Posterior cingulate gyrus (tissue), 11 donors: ENCODE results near the gene IL11.
A peak's percentile ranks its signal among the peaks of the same experiment; 100 is the strongest.

Source experiments
- DNase-seq, 10 donors: peaks; one replicate each; pipeline versions ENCODE4 v3.0.0 to v3.0.0-alpha.2; 2020 to 2021; ENCODE audit warnings: mixed read lengths in 3 of 10
- intact Hi-C: fragments of 100-400 bp; cut with DNase I; formaldehyde crosslinking; loops from one replicate; pipeline ENCODE4 v1.15.1; 2023

The IL11 gene

DNA sequence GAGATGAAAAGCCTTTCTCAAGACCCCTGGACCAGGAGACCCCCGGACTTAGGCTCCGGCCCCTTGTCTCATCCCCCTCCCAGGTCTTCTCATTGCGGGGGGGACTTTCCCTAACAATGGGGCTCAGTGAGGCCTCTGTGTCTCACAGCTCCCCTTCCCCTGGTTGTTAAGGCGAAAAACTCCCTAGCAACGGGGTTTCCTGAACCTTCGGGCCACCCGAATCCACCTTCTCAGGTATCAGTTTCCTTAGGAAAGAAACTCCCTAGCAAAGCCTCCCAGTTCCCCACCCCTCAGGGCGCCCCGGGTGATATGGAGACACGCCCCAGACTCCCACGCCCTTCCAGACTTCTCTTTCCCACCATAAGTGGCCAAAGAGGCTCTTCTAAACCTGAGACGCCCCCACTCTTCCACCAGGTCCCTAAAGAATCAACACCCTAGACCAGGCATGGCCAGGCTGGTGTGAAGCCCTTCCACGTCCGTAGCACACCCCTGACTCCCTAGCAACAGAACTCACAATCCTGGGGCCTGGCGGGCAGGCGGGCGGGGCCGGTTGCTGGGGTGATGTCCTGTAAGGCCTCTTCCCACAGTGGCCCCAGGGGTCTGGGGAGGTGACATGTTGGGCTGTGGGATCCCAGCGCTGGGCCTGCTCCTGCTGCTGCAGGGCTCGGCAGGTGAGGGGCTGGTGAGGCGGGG is 6.1 kb upstream of the IL11 start, which contains the start of gene TMEM190:
TSS of gene TMEM190 (plus strand) at position 586 of the 693 bp plus-strand sequence. CDS start at position 614, 28 bp downstream.
- DNase-seq = peak in 1 of 10 donors; percentile 77
- intact Hi-C loops = no loop called here

GRCh38 chr19:55373993-55374757 is 3.9 kb upstream of the IL11 start:
- no peak for DNase-seq
- intact Hi-C loops = no loop called here

- intact Hi-C loops = no loop called here
- no peak for DNase-seq
These were observed 3.2 kb upstream of the IL11 start for GRCh38 chr19:55373306-55373992.

DNA sequence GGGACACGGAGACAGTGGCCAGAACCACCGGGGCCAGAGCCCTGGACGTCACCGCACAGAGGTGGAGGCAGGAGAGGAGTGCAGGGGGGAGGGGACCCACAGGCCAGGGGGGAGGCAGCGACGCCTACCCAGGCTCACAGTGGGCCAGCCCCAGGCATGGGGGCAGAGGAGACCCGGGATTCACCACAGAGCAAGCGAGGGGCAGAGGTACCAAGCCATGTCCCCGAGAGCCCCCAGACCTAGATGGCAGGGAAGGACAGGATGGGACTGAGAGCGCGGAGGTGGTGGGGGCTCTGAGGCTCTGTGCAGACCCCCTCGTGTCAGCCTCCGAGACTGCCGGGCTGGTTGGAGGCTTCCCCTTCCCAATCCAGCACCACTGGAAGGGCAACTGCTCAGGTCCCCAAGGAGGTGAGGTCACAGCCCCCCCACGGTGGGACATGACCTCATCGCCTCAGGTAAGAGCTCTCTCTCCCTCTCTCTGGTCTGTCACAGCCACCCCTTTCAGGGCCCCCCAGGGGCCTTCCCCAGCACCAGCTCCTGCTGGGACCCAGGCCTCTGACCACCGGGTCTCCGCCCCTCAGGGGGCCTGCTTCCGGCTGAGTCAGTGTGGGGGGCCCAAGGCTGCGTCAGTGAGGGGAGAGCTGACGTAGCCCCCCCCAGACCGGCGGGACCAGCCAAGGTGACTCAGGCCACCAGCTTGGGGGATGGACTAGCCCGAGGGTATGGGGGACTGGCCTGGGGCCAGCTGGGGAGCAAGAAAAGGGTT is 2.2 kb upstream of the IL11 start:
- intact Hi-C loops = no loop called here
- DNase-seq = no peak

DNA sequence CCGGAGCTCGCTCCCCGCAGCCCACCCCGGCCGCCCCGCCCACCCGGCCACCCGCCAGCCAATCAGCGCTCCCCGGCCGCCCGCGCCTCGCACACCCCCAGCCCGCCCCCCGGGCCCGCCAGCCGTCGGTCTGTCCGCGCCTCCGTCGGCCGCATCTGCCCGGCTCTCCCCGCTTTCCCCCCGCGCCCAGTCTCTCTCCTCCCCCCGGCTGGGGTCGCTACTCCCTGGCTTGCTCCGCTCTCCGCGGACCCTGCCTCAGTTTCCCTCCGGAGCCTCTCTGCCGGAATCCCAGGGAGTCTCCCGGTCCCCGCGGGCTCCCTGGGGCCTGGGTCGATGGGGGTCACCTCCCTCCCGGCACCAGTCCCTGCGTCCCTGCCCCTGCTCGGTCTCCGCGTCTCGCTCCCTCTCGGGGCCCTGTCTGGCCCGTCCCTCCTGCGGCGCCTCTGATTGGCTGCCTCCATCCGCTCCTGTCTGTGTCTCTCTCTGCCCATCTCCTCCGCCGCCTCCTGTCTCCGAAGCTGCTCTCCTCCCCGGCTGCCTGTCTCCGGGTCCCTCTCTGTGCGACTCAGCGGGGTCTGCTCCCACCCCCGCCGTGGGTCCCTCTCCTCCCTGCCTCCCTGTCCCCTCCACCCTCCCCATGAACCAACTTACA is 484 bp downstream of the IL11 start:
- intact Hi-C loops = no loop called here
- DNase-seq = peak in 1 of 10 donors; percentile 71

- intact Hi-C loops = no loop called here
- DNase-seq = no peak
These were observed 1.3 kb downstream of the IL11 start for GRCh38 chr19:55368701-55369563.

GRCh38 chr19:55368106-55368505 is 2.2 kb downstream of the IL11 start:
- intact Hi-C loops = no loop called here
- no peak for DNase-seq

DNA sequence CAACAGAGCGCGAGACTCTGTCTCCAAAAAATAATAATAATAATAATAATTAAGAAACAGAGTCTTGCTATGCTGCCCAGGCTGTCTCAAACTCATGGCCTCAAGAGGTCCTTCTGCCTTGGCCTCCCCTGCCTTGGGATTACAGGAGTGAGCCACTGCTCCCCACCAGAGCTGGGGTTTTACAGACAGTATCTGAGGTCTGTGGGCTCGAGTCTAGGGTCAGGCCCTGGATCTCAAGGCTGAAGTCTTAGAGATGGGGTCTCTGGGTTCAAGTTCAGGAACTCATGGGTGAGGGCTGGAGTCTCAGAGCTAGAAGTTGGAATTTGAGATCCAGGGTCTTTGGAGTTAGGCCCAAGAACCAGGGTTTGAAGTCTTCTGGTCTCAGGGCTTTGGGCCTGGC is 3.5 kb downstream of the IL11 start:
- intact Hi-C loops = no loop called here
- no peak for DNase-seq

DNA sequence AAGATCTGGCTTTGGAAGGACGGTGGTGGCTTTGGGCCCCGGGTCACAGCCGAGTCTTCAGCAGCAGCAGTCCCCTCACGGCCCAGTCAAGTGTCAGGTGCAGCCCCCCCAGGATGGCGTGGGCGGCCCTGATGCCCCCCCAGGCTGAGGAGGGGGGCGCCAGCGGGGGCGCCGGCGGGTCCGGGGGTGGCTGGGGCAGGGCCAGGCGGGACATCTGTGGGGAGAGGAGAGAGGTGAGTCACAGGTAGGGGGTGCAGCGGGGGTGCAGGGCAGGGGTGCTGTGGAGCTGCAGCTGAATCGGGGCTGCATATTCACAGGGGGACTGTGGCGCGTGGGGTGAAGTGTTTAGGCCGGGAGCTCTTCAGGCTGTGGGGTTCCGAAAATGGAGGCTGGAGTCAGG is 4.3 kb downstream of the IL11 start:
- no peak for DNase-seq
- intact Hi-C loops = no loop called here

DNA sequence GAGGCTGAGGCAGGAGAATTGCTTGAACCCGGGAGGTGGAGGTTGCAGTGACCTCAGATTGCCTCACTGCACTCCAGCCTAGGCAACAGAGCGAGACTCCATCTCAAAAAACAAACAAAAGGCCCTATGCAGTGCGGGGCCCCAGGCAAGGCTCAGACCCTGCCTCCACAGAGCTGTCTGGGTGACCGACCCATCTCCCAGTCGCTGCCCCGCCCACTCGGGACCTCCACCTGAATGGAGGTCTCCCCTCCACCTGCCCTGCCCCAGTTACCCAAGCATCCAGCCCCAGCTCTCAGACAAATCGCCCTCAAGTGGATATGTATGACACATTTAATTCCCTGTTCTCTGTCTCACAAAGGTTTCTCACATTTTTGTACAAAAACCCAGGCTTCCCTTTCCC is 5.0 kb downstream of the IL11 start:
- intact Hi-C loops = no loop called here
- DNase-seq = no peak

DNA sequence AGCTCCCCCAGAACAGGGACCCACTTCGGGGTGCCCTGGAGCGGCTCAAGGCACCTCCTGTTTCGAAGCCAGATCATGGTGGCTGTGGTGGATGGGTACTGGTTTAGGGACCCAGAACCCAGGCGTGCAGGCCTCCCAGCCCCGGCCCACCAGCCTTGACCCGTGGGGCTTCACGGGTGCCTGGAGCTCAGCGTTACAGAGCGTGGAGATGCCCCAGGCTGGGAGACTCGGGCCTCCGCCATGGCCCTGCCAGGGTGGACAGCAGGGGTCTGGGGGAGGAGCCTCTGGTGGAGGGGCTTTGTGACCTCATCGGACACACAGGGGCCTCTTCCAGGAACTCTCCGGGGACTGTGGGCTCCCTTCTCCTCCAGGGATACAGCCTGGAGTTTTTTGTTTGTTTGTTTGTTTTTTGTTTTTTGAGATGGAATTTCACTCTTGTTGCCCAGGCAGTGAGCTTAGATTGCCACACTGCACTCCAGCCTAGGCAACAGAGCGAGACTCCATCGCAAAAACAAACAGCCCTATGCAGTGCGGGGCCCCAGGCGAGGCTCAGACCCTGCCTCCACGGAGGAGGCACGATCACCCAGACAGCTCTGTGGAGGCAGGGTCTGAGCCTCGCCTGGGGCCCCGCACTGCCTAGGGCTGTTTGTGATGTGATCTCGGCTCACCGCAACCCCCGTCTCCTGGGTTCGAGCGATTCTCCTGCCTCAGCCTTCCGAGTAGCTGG is 7.1 kb downstream of the IL11 start, which contains the start of gene GARIN5B:
TSS of gene GARIN5B (minus strand) at position 271 of the 727 bp plus-strand sequence. CDS start at position 77, 194 bp downstream.
- intact Hi-C loops = no loop called here
- no peak for DNase-seq

DNA sequence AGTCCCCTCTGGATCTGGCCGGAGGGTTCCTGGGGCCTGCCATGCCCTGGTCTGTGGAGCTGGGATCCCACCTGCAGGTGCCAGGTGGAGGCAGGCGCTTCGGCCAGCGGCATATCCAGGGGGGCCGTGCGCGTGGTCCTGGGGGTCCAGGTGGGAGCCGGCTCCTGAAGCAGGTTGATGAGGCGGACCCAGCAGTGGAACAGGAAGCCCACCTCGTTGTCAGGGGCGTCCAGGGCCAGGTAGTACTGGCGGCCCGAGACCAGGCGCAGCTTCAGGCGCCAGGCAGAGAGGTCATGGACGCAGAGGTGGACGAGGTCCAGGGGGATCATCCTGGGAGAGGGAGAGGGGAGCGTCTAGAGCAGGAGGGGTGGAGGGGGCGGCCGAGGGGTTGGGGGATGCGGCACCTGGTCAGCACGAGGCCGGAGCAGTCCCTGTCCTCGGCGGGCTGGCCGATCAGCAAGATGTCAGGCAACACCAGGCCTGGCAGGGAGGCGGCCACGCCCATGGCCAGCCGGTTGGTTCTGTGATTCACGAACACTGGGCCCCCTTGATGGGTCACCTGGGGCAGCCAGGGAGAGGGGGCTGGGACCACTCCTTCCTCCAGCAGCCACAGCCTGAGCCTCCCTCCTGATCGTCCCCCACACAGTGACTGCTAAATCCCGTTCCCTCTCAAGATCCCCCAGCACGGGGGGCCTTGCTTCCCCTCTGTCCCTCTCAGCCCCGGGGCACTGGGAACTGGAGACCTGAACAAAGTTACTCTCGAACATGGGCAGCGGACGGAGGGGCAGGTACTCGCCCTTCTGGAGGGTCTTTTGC is 7.9 kb downstream of the IL11 start:
- intact Hi-C loops = no loop called here
- DNase-seq = no peak

DNA sequence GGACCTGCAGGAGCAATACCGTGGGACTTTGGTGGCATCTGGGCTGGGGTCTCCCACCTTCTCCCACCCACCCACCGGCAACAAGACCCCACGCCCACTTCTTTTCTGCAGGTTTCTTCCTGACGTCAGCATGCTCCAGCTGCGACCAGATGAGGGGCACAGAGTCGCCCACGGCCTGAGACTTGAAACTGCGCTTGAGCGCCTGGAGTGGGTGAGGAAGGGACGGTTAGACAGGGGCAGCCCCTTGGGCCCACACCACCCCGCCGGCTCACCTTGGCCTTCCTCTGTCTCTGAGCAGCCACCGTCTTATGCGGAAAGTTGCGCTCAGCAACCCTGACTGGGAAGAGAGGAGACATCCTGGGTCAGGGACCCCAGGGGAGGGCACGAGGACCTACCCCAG is 9.4 kb downstream of the IL11 start:
- intact Hi-C loops = no loop called here
- DNase-seq = no peak

DNA sequence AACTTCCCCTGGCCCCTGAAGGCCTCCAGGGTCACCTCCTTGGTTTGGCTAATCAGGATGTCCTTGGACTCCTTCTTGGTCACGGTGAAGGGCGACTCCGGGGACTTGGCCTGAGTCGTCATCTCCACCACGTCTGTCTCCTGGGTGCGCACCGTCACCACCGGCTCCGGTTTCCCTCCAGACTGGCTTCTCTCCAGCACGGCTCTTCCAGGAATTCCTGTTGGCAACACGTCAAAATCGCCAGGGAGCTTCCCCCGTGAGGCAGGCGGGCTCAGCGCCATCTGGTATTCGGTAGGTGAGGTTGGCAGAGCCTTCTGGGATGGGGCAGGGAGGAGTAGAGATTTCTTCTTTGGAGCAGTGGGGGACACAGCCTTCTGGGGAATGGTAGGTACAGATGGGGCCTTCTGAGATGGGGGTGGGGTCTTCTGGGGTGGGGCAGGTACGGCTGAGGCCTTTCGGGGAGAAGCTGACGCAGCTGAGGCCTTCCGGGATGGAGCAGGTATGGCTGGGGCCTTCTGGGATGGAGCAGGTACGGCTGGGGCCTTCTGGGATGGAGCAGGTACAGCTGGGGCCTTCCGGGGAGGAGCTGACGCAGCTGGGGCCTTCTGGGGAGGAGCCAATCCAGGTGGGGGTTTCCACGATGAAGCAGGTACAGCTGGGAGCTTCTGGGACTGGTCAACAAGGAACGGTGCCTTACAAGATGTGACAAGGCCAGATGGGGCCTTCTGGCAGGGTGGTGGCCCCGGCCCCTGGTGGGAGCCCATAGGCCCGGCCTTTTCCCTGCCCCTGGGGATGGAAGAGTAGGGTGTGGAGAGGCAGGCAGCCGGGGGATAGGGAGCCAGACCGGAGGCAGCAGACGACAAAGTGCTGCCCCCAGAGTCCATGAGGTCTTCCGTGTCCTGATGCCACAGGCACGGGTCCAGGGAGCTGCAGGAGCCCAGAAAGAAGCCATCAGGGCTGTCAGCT is 11.0 kb downstream of the IL11 start:
- DNase-seq = no peak

DNA sequence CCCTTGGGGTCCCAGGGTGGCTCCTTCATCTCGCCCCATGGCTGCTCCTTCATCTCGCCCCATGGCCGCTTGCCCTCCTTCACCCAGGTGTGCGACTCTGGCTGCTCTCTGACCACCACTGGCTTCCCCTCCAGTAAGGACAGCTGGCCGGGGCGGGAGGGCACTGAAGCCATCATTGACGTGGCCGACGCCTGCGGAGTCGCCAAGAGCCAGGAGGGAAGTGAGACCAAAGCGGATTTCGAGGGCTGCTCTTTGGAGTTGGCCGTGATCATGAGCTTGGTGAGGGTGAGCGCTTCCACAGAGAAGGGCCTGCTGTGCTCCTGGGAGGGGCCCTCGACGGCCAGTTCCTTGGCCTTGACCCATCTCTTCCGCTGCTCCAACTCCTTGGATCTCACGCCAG is 11.8 kb downstream of the IL11 start:
- intact Hi-C loops = no loop called here
- no peak for DNase-seq

More for the DNA sequence above, 11.0 kb downstream of the IL11 start:
- intact Hi-C loops = no loop called here

DNA sequence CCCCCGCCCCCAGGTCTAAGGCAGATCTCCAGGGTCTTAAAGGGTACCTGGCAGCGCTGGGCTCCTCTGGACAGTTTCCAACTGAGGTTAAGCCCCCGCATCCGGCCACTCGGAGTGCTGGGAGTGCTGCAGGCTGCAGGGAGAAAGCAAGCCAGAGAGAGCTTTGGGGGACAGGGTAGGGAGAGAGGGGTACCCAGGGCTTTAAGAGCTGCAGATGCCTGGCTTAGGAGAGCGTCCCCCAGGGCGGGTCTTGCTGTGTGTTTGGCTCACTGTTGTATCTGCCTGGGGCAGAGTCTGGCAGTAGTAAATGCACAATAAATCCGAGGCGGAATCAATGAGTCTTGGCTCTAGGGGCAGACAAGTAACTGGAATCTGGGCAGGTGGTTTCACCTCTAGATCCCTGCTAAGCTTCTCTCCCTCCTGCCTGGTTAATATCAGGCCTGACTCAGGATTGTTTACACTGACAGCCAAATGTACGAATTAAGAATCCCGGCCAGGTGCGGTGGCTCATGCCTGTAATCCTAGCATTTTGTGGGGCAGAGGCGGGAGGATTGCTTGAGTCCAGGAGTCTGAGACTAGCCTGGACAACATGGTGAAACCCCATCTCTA is 14.9 kb downstream of the IL11 start:
- intact Hi-C loops = no loop called here
- DNase-seq = no peak
